HAP-1 (cell line): ENCODE data around the gene GLS.
A peak's percentile ranks its signal among the peaks of the same experiment; 100 is the strongest.
"Not testable (repeated sequence)": the region's sequence is repeated elsewhere in the genome, so short reads cannot be mapped to it uniquely, and the experiment has no call there.

ENCODE experiments used
- DNase-seq, 2 experiments: peaks; one replicate each; pipeline ENCODE4 v3.0.0-alpha.2; 2016 to 2020; ENCODE audit warnings: low spot score in 2 of 2
- H3K27me3 ChIP-seq: fragments of 250-450 bp; sonication (Bioruptor Pico); 2 replicates; pipeline ENCODE4 v1.5.1; 2020; ENCODE audit warnings: low read depth, mild to moderate bottlenecking, moderate library complexity
- H3K36me3 ChIP-seq: fragments of 250-450 bp; sonication (Bioruptor Pico); replicated peaks from 2 replicates; pipeline ENCODE4 v1.5.1; 2020; ENCODE audit warnings: mild to moderate bottlenecking
- H3K4me1 ChIP-seq: fragments of 250-450 bp; sonication (Bioruptor Pico); 2 replicates; pipeline ENCODE4 v1.5.1; 2020; ENCODE audit warnings: mild to moderate bottlenecking
- H3K4me3 ChIP-seq: fragments of 250-450 bp; sonication (Bioruptor Pico); 2 replicates; pipeline ENCODE4 v1.5.1; 2020; ENCODE audit warnings: mild to moderate bottlenecking, moderate library complexity
- H3K9me3 ChIP-seq: fragments of 250-450 bp; sonication (Bioruptor Pico); 2 replicates; pipeline ENCODE4 v1.5.1; 2020; ENCODE audit warnings: mild to moderate bottlenecking, moderate library complexity
- in situ Hi-C: fragments of 300-500 bp; cut with MboI; formaldehyde crosslinking; loops from 3 replicates; pipeline ENCODE4 v1.14.3; 2020; ENCODE audit warnings: low sequenced_read_pairs, inconsistent platforms, mixed read lengths

GLS gene

GRCh38 chr2:190882856-190883582, 2.4 kb downstream of the GLS start:
- H3K4me3 ChIP-seq: peak overlapping the region; percentile 66
- H3K36me3 ChIP-seq: peaks cover 2% of the 10 kb centered on the region; the same call in 1 of the 2 replicates
- H3K9me3 ChIP-seq: no peaks in the 10 kb centered on the region
- DNase-seq: no peak
- no peaks in the 10 kb centered on the region for H3K27me3 ChIP-seq
- in situ Hi-C loops: no loop called here
- peaks cover 40% of the 10 kb centered on the region for H3K4me1 ChIP-seq

- H3K4me3 ChIP-seq, H3K9me3 ChIP-seq, H3K36me3 ChIP-seq, in situ Hi-C loops, H3K27me3 ChIP-seq, DNase-seq: not testable (repeated sequence)
- peaks cover 60% of the 10 kb centered on the region for H3K4me1 ChIP-seq
Measured at GRCh38 chr2:190885844-190886243, 5.2 kb downstream of the GLS start.

- Histone ChIP-seq H3K27me3 (no peaks in the 10 kb centered on the region), H3K4me1 (peaks cover 60% of the 10 kb centered on the region), H3K4me3 (no peak overlapping the region), H3K36me3 (peaks cover 2% of the 10 kb centered on the region), H3K9me3 (no peaks in the 10 kb centered on the region)
- DNase-seq: no peak
- in situ Hi-C loops: no loop called here
Measured at GRCh38 chr2:190887089-190887488, 6.5 kb downstream of the GLS start.

GRCh38 chr2:190888449-190888848, 7.8 kb downstream of the GLS start:
- no peaks in the 10 kb centered on the region for H3K9me3 ChIP-seq
- H3K36me3 ChIP-seq: peaks cover 2% of the 10 kb centered on the region
- in situ Hi-C loops: no loop called here
- H3K27me3 ChIP-seq: no peaks in the 10 kb centered on the region
- peaks cover 59% of the 10 kb centered on the region for H3K4me1 ChIP-seq
- H3K4me3 ChIP-seq: no peak overlapping the region
- DNase-seq: no peak

GRCh38 chr2:190889175-190889943, 8.7 kb downstream of the GLS start:
- Histone ChIP-seq H3K4me3 (no peak overlapping the region), H3K36me3 (no peaks in the 10 kb centered on the region; the same call in none of the 2 replicates), H3K9me3 (no peaks in the 10 kb centered on the region), H3K27me3 (no peaks in the 10 kb centered on the region), H3K4me1 (peaks cover 50% of the 10 kb centered on the region)
- DNase-seq: no peak
- in situ Hi-C loops: no loop called here

DNA sequence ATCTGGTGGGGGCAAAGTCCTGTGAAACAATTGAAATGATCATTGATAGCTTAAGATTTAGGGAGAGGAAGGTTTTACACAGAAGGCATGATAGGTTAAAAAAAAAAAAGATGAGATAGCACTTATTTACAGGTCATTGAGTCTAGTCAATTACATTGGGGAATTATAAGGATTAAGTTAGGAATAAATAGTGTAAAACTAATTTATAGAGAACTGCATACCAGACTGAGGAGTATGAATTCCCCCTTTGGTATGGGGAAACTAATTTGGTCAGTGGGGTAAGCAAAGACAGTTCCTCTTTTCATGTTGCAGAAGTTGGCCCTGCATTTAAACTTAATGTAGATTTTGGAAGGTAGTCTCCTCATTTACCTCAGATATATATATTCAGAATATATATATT, 10.8 kb downstream of the GLS start:
- peaks cover 11% of the 10 kb centered on the region for H3K36me3 ChIP-seq
- no peak overlapping the region for H3K4me3 ChIP-seq
- no peaks in the 10 kb centered on the region for H3K9me3 ChIP-seq
- no peaks in the 10 kb centered on the region for H3K27me3 ChIP-seq
- no peak for DNase-seq
- H3K4me1 ChIP-seq: peaks cover 39% of the 10 kb centered on the region
- in situ Hi-C loops: no loop called here

DNA sequence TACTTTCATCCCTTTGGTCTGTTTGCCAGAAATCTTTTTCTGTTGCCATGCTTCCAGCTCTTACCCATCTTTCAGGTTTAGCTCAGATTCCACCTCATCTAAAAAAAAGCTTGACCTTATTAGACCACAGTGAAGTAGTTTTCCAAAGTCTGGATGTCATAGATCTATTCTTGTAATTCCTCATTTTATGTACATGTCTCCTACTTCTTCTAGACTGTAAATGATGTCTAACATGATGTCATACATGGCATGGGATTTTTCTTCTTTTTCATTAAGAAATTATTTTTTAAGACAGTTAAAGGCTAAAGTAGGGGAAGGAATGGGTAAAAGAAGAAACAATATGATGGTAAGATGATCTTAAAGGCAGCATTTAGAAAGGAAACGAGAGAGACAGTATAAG, 11.3 kb downstream of the GLS start:
- Histone ChIP-seq H3K4me1 (peaks cover 36% of the 10 kb centered on the region), H3K9me3 (no peaks in the 10 kb centered on the region), H3K27me3 (no peaks in the 10 kb centered on the region), H3K36me3 (peaks cover 16% of the 10 kb centered on the region), H3K4me3 (no peak overlapping the region)
- DNase-seq: no peak
- in situ Hi-C loops: no loop called here

GRCh38 chr2:190893157-190893556, 12.5 kb downstream of the GLS start:
- no peak for DNase-seq
- Histone ChIP-seq H3K36me3 (peaks cover 19% of the 10 kb centered on the region), H3K9me3 (no peaks in the 10 kb centered on the region), H3K27me3 (no peaks in the 10 kb centered on the region), H3K4me1 (peaks cover 23% of the 10 kb centered on the region), H3K4me3 (no peak overlapping the region)
- in situ Hi-C loops: no loop called here

- in situ Hi-C loops: no loop called here
- Histone ChIP-seq H3K4me3 (no peak overlapping the region), H3K4me1 (peaks cover 4% of the 10 kb centered on the region), H3K27me3 (no peaks in the 10 kb centered on the region), H3K36me3 (peaks cover 27% of the 10 kb centered on the region), H3K9me3 (no peaks in the 10 kb centered on the region)
- no peak for DNase-seq
Measured at GRCh38 chr2:190896477-190896876, 15.9 kb downstream of the GLS start.

DNA sequence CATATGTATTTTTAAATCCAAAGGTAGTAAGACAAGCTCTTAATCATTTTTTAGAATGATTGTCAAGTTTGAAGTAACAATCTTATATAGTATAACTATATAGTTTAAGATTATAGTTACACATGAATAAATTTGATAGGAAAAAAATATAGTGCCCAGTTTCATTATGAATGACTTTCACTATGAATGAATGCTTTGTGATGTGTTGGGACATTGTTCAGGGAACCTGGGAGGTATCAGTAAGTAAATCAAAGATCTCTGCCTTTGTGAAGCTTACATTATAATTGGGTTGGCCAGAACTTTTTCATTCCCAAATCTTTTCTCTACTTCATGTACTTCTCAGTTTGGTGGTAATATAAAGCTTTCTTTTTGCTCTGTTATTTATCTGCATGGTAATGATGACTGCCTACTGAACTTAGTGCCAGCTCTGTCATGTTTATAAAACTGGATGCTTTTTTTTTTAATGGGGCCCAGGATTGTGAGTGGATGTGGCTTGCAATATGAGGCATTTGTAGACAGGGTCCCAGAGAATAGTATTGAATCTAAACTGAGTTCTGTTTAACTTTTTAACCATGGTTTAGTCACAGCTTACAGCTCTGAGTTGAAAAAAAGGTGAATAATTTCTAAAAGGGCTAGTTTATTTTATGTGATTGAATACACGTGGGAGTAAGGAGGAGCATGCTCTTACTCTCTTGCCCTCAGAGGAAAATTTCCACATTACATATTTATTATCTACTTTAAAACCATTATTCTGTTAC, 23.3 kb downstream of the GLS start:
- in situ Hi-C loops: no loop called here
- H3K4me1 ChIP-seq: peaks cover 16% of the 10 kb centered on the region
- no peaks in the 10 kb centered on the region for H3K9me3 ChIP-seq
- H3K27me3 ChIP-seq: no peaks in the 10 kb centered on the region
- no peak for DNase-seq
- no peak overlapping the region for H3K4me3 ChIP-seq
- peaks cover 40% of the 10 kb centered on the region for H3K36me3 ChIP-seq

DNA sequence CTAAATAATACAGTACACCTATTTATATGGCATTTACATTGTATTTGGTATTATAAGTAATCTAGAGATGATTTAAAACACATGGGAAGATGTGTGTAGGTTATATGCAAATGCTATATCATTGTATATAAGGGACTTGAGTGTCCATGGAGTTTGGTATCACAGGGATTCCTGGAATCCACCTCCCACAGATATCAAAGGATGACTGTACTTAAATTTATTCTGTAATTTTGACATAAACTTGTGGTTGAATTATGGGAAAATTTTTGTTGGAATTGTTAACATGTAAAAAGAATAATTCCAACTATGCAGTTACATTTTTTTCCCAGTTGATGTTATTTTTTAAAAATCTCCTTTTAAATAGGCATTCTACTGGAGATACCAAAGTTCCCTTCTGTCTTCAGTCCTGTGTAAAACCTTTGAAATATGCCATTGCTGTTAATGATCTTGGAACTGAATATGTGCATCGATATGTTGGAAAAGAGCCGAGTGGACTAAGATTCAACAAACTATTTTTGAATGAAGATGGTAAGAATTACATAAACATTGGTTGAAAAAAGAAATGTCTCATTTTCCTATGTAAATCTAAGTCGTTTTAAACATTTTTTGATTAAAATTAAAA, 24.1 kb downstream of the GLS start:
- Histone ChIP-seq H3K4me3 (no peak overlapping the region), H3K36me3 (peaks cover 43% of the 10 kb centered on the region), H3K27me3 (no peaks in the 10 kb centered on the region), H3K4me1 (peaks cover 16% of the 10 kb centered on the region), H3K9me3 (no peaks in the 10 kb centered on the region)
- in situ Hi-C loops: no loop called here
- DNase-seq: no peak

GRCh38 chr2:190908532-190908931, 27.9 kb downstream of the GLS start:
- Histone ChIP-seq H3K9me3 (no peaks in the 10 kb centered on the region), H3K4me3 (no peak overlapping the region), H3K4me1 (no peaks in the 10 kb centered on the region), H3K27me3 (no peaks in the 10 kb centered on the region), H3K36me3 (peaks cover 46% of the 10 kb centered on the region)
- DNase-seq: no peak
- in situ Hi-C loops: no loop called here

DNA sequence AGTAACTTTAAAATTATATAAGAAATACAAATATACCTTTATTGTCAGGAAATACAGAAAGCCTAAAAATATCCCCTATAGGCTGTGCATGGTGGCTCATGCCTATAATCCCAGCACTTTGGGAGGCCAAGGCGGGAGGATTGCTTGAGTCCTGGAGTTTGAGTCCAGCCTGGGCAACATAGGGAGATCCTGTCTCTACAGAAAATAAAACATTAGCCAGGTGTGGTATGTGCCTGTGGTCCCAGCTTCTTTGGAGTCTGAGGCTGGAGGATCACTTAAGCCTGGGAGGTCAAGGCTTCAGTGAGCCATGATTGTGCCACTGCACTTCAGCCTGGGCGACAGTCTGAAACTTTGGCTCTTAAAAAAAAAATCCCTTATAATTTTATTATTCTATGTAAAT, 29.1 kb downstream of the GLS start:
- H3K27me3 ChIP-seq: no peaks in the 10 kb centered on the region
- no peaks in the 10 kb centered on the region for H3K9me3 ChIP-seq
- no peaks in the 10 kb centered on the region for H3K4me1 ChIP-seq
- no peak overlapping the region for H3K4me3 ChIP-seq
- in situ Hi-C loops: no loop called here
- H3K36me3 ChIP-seq: peaks cover 35% of the 10 kb centered on the region
- no peak for DNase-seq
